K562 (cell line): ENCODE measurements around the gene NAV2. TPM values are rescaled to one million over a fixed set of nuclear protein-coding genes. Genes with fewer than 3 reads are reported as not detected.
A peak's percentile ranks its signal among the peaks of the same experiment; 100 is the strongest.

Source experiments
- ATAC-seq: fragments of 200-7000 bp; cut with Tn5 transposase; 3 replicates; pipeline ENCODE4 v1.9.1; 2020; ENCODE audit warnings: moderate library complexity
- BruUV-seq: library from RNA; stranded (reverse); fragments of 400-500 nt; replicated peaks from 2 replicates; lab custom pipeline; 2021; lab: Mats Ljungman, UMichigan
- CTCF ChIA-PET: fragments of 300-600 bp; formaldehyde crosslinking; extraction: SDS; loops from one replicate; lab custom pipeline; 2021; ENCODE audit warnings: low intra/inter-chr PET ratio; lab: Yijun Ruan, JAX
- POLR2A ChIA-PET: fragments of 300-600, 350-650 bp; sonication (Branson Sonifier 250); formaldehyde crosslinking; extraction: SDS; loops from one replicate; lab custom pipeline; 2021; ENCODE audit warnings: antibody characterized with exemption, inconsistent platforms; lab: Yijun Ruan, JAX
- DNase-seq, 4 experiments: peaks; one replicate each; pipeline versions ENCODE4 v3.0.0 to v3.0.0-alpha.2; 2011 to 2018; ENCODE audit warnings: low spot score in 3 of 4, mixed read lengths in 3 of 4; ENCODE audit errors: extremely low read depth in 1 of 4
- FAIRE-seq: peaks from 2 replicates; lab custom pipeline; 2011; peaks lifted over from hg19 to GRCh38; lab: Jason Lieb, UNC
- H2AFZ ChIP-seq: 2 replicates; pipeline ENCODE4 v1.6.0; 2011; ENCODE audit warnings: low read depth, low read length, control low read depth, inconsistent platforms
- H3K27ac ChIP-seq: fragments of 200-600 bp; 3 replicates; pipeline ENCODE4 v1.8.0; 2011; ENCODE audit warnings: low read depth, mild to moderate bottlenecking, control low read depth, inconsistent platforms, low read length, moderate library complexity, mixed read lengths; ENCODE audit errors: extremely low read depth
- H3K27me3 ChIP-seq, 2 experiments: fragments of 300-600 bp in 1 of 2; 2 replicates in 1 of 2; 3 replicates in 1 of 2; pipeline versions ENCODE4 v1.6.0 to v1.8.0; 2011; ENCODE audit warnings: inconsistent platforms in 2 of 2, low read length in 2 of 2, mild to moderate bottlenecking in 1 of 2, mixed read lengths in 1 of 2, moderate library complexity in 1 of 2; ENCODE audit not compliant: control insufficient read depth in 2 of 2, insufficient read depth in 2 of 2
- H3K36me3 ChIP-seq: fragments of 300-600 bp; 3 replicates; pipeline ENCODE4 v1.8.0; 2011; ENCODE audit warnings: mild to moderate bottlenecking, low read length, inconsistent platforms; ENCODE audit not compliant: control insufficient read depth, insufficient read depth
- H3K4me1 ChIP-seq, 2 experiments: fragments of 200-600 bp in 1 of 2; replicated peaks in 1 of 2; 2 replicates in 1 of 2; 3 replicates in 1 of 2; pipeline versions ENCODE4 v1.5.1 to v1.8.0; 2011; ENCODE audit warnings: inconsistent platforms in 2 of 2, low read length in 2 of 2, mild to moderate bottlenecking in 1 of 2, mixed read lengths in 1 of 2, moderate library complexity in 1 of 2; ENCODE audit not compliant: control insufficient read depth in 2 of 2, insufficient read depth in 2 of 2
- H3K4me2 ChIP-seq: 2 replicates; pipeline ENCODE4 v1.6.1; 2011; ENCODE audit warnings: low read length, control low read depth, inconsistent platforms, mixed read lengths; ENCODE audit not compliant: insufficient read depth
- H3K4me3 ChIP-seq: fragments of 200-600 bp; sonication (generic), shearing (Covaris generic); 2 replicates; pipeline ENCODE4 v1.5.1; 2016; ENCODE audit warnings: control low read depth, inconsistent platforms
- H3K79me2 ChIP-seq: fragments of 200-600 bp; 3 replicates; pipeline ENCODE4 v1.8.0; 2011; ENCODE audit warnings: low read length, inconsistent platforms; ENCODE audit not compliant: control insufficient read depth, insufficient read depth
- H3K9ac ChIP-seq, 2 experiments: 2 replicates each; pipeline versions ENCODE4 v1.6.0 to v1.6.1; 2011; ENCODE audit warnings: low read depth in 2 of 2, low read length in 2 of 2, control low read depth in 1 of 2, inconsistent platforms in 1 of 2, mild to moderate bottlenecking in 1 of 2, mixed read lengths in 1 of 2; ENCODE audit not compliant: insufficient read depth in 1 of 2
- H3K9me1 ChIP-seq: one replicate; pipeline ENCODE4 v1.6.0; 2011; ENCODE audit warnings: inconsistent platforms, mild to moderate bottlenecking, low read length, moderate library complexity; ENCODE audit not compliant: control insufficient read depth, insufficient read depth
- H3K9me3 ChIP-seq: replicated peaks from 2 replicates; pipeline ENCODE4 v1.5.1; 2011; ENCODE audit warnings: low read depth, low read length, inconsistent platforms; ENCODE audit not compliant: control insufficient read depth, insufficient read depth
- H4K20me1 ChIP-seq: replicated peaks from 2 replicates; pipeline ENCODE4 v1.6.1; 2011; ENCODE audit warnings: low read length, inconsistent platforms, mixed read lengths; ENCODE audit not compliant: control insufficient read depth, insufficient read depth
- CBFA2T3 ChIP-seq: fragments of 450-650 bp; IDR thresholded peaks from 2 replicates; pipeline ENCODE4 v1.6.1; 2017
- GATAD2A ChIP-seq: fragments of 450-650 bp; IDR thresholded peaks from 2 replicates; pipeline ENCODE4 v1.6.1; 2017
- HDAC1 ChIP-seq, 2 experiments: fragments of 450-650 bp; IDR thresholded peaks; 2 replicates each; pipeline ENCODE4 v1.6.1; 2016 to 2017; ENCODE audit warnings: inconsistent platforms in 1 of 2, mild to moderate bottlenecking in 1 of 2, moderate library complexity in 1 of 2
- KLF16 ChIP-seq: IDR thresholded peaks from 2 replicates; pipeline ENCODE4 v1.6.1; 2016; ENCODE audit warnings: antibody characterized with exemption
- TCF3 ChIP-seq: sonication (generic); formaldehyde crosslinking; IDR thresholded peaks from 2 replicates; pipeline ENCODE4 v1.4.0; 2020; ENCODE audit warnings: mild to moderate bottlenecking, missing genetic modification reagents
- ZFP30 ChIP-seq: fragments of 250-450 bp; sonication (Bioruptor Pico); IDR thresholded peaks from 2 replicates; pipeline ENCODE4 v1.8.0; 2022; ENCODE audit warnings: moderate library complexity, mild to moderate bottlenecking, inconsistent platforms, borderline replicate concordance
- ZNF263 ChIP-seq: sonication (generic); formaldehyde crosslinking; IDR thresholded peaks from 2 replicates; pipeline ENCODE4 v1.8.0; 2022; ENCODE audit warnings: mild to moderate bottlenecking, missing genetic modification reagents, borderline replicate concordance
- ZNF384 ChIP-seq: IDR thresholded peaks from 2 replicates; pipeline ENCODE4 v1.6.1; 2012; ENCODE audit warnings: low read depth, low read length, improper control_type of control experiment
- ZNF766 ChIP-seq: fragments of 200-800 bp; sonication (Bioruptor generic); conservative IDR thresholded peaks from 2 replicates; pipeline ENCODE4 v1.6.1; 2016; ENCODE audit warnings: missing genetic modification characterization, missing compliant biosample characterization
- WGBS: fragments of 100-300 bp; shearing (Covaris generic); methylation state at CpG from one replicate; pipeline ENCODE4 v1.1.6; 2016; ENCODE audit warnings: low coverage, mixed read lengths; ENCODE audit not compliant: insufficient coverage; ENCODE audit errors: missing lambda C conversion rate; 5-methylcytosine and 5-hydroxymethylcytosine counted together
- in situ Hi-C: fragments of 300-500 bp; cut with MboI; formaldehyde crosslinking; loops from 4 replicates; pipeline ENCODE4 v1.15.0; 2018; ENCODE audit warnings: inconsistent platforms, mixed read lengths
- intact Hi-C: fragments of 100-400 bp; cut with micrococcal nuclease; formaldehyde crosslinking; loops from 2 replicates; pipeline ENCODE4 v1.14.2; 2022
- polyA plus RNA-seq, 8 experiments: library from polyadenylated mRNA; depleted of rRNA in 4 of 8; stranded (reverse) in 5 of 8; unstranded in 3 of 8; fragments of >200 nt; fragmentation: Nextera tagmentation in 2 of 8; fragmentation: Illumina TruSeq in 1 of 8; extraction: Ambion mirVana in 2 of 8; extraction: Trizol in 1 of 8; gene quantifications; 2 replicates each; pipeline versions ENCODE4 v1.2.1 to v1.2.3, GENCODE V29; 2011 to 2014; ENCODE audit warnings: inconsistent platforms in 1 of 8, missing spikeins in 1 of 8
- total RNA-seq, 7 experiments: library from RNA; depleted of rRNA in 6 of 7; stranded (reverse); fragments of >200 nt in 6 of 7; fragmentation: Illumina TruSeq in 2 of 7; extraction: Trizol in 2 of 7; gene quantifications; 2 replicates each; pipeline versions ENCODE4 v1.2.1 to v1.2.3, GENCODE V29; 2011 to 2021; ENCODE audit warnings: low replicate concordance in 1 of 7
- TF ChIP-seq, protein P1 (sequence below): fragments of 450-650 bp; IDR thresholded peaks from 2 replicates; pipeline ENCODE4 v1.6.1; 2016; ENCODE audit warnings: borderline replicate concordance
- TF ChIP-seq, protein P2 (sequence below), 2 experiments: fragments of 450-650 bp; IDR thresholded peaks; 2 replicates each; pipeline ENCODE4 v1.6.1; 2016

The NAV2 gene
- total and polyA plus RNA-seq, 9 of the 15 experiments (the other 6 are each of a cell fraction or from before 2014, with no cell fraction given), result 0.03 to 0.35 (median 0.05) TPM

DNA sequence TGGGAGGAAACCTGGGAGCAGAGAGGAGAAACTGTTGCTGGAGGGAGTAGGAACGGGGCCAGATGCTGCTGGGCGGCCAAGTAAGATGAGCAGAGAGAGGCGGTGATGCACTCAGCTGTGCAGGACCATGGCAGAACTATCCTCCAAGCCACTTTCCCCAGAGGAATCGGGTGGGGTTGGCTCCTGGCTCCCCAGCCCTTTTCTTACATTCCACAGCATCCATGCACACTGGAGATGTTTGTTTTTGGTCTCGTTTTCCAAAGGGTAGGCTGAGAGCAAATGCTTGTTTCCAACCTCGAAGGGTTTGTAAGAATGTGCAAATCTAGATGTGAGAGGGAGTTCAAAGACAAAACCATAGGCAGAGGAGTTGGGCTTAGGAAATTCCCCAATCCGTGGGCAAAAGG is 374.5 kb downstream of the NAV2 start:
- H3K9ac ChIP-seq, result no peak overlapping the region
- no TSS peak for BruUV-seq
- FAIRE-seq (no peak), ATAC-seq (no peak), DNase-seq (no peak)
- H3K27me3 ChIP-seq, result no peaks in the 10 kb centered on the region
- no peaks in the 10 kb centered on the region for H3K36me3 ChIP-seq
- no peak for TF ChIP-seq ZFP30
- ChIA-PET CTCF (no interaction called here), POLR2A (interaction anchor here (1.5 kb wide), 1 partner anchor 9 kb away, joined by 6 read pairs; no protein-coding TSS in a partner anchor)
- in situ Hi-C loops (no loop called here), intact Hi-C loops (no loop called here)
- no peaks in the 10 kb centered on the region for H3K9me1 ChIP-seq
- no peaks in the 10 kb centered on the region for H4K20me1 ChIP-seq
- no peak overlapping the region for H3K4me3 ChIP-seq
- no peaks in the 10 kb centered on the region; the same call in 1 of the 2 replicates for H3K9me3 ChIP-seq
- H2AFZ ChIP-seq, result no peak overlapping the region
- no peaks in the 10 kb centered on the region for H3K79me2 ChIP-seq
- no peak overlapping the region for H3K4me2 ChIP-seq
- WGBS, result 50% methylated on average over 7 of the region's 7 CpGs
- peaks cover 17 to 45% of the 10 kb centered on the region in 2 experiments for H3K4me1 ChIP-seq
- H3K27ac ChIP-seq, result no peak overlapping the region

DNA sequence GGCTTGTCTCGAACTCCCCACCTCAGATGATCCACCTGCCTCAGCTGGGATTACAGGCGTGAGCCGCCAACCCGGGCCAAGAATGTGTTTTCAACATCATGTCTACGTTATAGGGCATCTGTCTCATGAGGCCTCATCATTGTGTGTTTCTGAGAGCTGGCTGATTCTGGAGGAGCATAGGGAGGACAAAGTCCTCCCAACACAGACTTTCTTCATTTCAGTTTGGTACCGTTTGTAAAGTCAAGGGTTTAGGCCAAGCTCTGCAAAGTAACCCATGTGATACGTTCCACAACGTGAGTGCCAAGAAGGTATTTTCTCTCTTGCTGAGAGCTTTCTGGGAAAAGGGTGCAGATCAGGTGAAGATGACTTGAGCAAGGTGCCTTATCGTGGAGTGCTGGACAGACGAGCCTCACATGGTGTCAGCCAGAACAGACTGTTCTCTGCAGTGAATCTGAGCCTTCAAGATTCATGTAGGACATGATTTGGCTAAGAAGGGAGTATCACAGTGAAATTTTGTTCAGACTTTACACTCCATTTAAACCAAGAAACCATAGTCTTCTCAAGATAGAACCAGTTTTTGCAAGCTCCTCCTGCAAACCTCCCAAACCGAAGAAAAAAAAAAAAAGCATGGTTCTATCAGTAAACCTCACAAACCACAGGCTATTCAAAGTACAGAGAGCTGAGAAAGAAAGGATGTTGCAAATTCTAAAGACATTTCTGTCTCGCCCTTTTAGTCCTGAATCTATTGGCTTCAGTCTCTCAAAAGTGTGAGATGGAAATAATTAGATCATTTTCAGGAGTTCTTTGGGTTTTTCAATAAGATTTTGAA is 376.0 kb downstream of the NAV2 start:
- ATAC-seq, result 0 out of 3 replicates have a peak, but pooled peaks have one; percentile 19
- in situ Hi-C loops (no loop called here), intact Hi-C loops (loop anchor here (1.0 kb wide), 1 partner anchor 8 kb away; no protein-coding TSS in a partner anchor)
- Histone ChIP-seq H3K27me3 (no peaks in the 10 kb centered on the region), H3K9me1 (no peaks in the 10 kb centered on the region), H3K79me2 (no peaks in the 10 kb centered on the region), H3K4me2 (peak overlapping the region; percentile 23; the same call in 1 of the 2 replicates), H4K20me1 (no peaks in the 10 kb centered on the region), H3K9me3 (no peaks in the 10 kb centered on the region; the same call in 1 of the 2 replicates), H3K4me1 (peaks cover 20 to 40% of the 10 kb centered on the region in 2 experiments), H3K36me3 (no peaks in the 10 kb centered on the region), H2AFZ (peak overlapping the region; percentile 42; the same call in 1 of the 2 replicates), H3K27ac (no peak overlapping the region), H3K9ac (peak overlapping the region in 1 of 2 experiments; percentile 6; a peak in 1 of 4 replicates), H3K4me3 (no peak overlapping the region)
- ChIA-PET CTCF (no interaction called here), POLR2A (interaction anchor here (1.0 to 2.0 kb wide), 4 partner anchors 8 to 16 kb away, joined by 3 to 7 read pairs (median 4); no protein-coding TSS in a partner anchor)
- peak; percentile 44 for FAIRE-seq
- DNase-seq, result peak in 1 of 4 experiments; percentile 41
- 37% methylated on average over 12 of the region's 12 CpGs for WGBS
- BruUV-seq, result no TSS peak
- TF ChIP-seq HDAC1 (IDR thresholded peaks at IDR 0.05) (0 out of 4 replicates have a peak, but pooled peaks of 1 of the 2 experiments have one; percentile 20), KLF16 (no peak), ZNF263 (CRISPR knock-in tag) (peak; percentile 63; the same call in 1 of the 2 replicates), TCF3 (CRISPR knock-in tag) (peak; percentile 35), ZNF766 (0 out of 2 replicates have a peak, but pooled peaks have one; percentile 37), ZNF384 (peak; percentile 72), GATAD2A (no peak), CBFA2T3 (peak; percentile 47)
- TF ChIP-seq, protein P1, sequence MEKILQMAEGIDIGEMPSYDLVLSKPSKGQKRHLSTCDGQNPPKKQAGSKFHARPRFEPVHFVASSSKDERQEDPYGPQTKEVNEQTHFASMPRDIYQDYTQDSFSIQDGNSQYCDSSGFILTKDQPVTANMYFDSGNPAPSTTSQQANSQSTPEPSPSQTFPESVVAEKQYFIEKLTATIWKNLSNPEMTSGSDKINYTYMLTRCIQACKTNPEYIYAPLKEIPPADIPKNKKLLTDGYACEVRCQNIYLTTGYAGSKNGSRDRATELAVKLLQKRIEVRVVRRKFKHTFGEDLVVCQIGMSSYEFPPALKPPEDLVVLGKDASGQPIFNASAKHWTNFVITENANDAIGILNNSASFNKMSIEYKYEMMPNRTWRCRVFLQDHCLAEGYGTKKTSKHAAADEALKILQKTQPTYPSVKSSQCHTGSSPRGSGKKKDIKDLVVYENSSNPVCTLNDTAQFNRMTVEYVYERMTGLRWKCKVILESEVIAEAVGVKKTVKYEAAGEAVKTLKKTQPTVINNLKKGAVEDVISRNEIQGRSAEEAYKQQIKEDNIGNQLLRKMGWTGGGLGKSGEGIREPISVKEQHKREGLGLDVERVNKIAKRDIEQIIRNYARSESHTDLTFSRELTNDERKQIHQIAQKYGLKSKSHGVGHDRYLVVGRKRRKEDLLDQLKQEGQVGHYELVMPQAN, result no peak
- TF ChIP-seq, protein P2, sequence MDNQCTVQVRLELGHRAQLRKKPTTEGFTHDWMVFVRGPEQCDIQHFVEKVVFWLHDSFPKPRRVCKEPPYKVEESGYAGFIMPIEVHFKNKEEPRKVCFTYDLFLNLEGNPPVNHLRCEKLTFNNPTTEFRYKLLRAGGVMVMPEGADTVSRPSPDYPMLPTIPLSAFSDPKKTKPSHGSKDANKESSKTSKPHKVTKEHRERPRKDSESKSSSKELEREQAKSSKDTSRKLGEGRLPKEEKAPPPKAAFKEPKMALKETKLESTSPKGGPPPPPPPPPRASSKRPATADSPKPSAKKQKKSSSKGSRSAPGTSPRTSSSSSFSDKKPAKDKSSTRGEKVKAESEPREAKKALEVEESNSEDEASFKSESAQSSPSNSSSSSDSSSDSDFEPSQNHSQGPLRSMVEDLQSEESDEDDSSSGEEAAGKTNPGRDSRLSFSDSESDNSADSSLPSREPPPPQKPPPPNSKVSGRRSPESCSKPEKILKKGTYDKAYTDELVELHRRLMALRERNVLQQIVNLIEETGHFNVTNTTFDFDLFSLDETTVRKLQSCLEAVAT (IDR thresholded peaks at IDR 0.05), result 0 out of 4 replicates have a peak, but pooled peaks of 1 of the 2 experiments have one; percentile 20
